ENCODE data around the gene CHRD.

The CHRD gene

DNA sequence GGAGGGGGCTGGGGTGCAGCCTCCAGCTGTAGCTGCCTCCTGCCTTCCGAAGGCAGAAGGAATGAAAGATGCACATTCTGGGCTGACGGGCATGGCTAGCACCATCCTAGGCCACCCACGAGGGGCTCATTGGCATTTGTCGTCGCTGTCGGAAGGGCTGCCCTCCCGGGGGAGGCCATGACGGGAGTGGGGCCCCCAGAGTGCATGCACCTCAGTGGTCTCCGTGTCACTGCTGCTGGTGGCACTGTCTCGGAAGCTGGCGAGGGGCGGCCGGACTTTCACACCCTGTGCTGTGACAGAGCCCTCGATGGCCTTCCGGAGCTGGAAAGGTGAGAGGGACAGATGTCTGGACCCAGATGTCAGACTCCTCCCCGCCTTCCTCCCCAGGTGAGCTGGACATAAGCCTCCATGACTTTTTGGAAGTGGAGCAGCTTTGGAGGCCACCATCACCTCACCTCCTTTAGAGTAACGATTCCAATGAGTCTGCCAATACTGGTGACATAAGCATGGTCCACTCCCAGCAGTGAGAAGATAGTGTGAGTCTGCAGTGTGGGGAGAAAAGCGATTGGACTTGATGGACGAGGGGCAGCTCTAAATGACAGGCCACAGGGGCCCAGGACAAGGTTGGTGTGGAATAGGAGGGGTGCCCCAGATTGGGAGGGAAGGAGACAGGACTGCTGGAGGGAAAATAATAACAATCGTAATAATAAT lies 33.2 kb upstream of the CHRD start:
- no peak for DNase-seq (ENCODE audit: low read depth)

GRCh38 chr3:184347321-184348056 lies 32.4 kb upstream of the CHRD start:
- DNase-seq (ENCODE audit: low read depth): peak; percentile 55

- DNase-seq (ENCODE audit: low read depth): peak; percentile 12
Observed at GRCh38 chr3:184348057-184348382, 31.8 kb upstream of the CHRD start.

DNA sequence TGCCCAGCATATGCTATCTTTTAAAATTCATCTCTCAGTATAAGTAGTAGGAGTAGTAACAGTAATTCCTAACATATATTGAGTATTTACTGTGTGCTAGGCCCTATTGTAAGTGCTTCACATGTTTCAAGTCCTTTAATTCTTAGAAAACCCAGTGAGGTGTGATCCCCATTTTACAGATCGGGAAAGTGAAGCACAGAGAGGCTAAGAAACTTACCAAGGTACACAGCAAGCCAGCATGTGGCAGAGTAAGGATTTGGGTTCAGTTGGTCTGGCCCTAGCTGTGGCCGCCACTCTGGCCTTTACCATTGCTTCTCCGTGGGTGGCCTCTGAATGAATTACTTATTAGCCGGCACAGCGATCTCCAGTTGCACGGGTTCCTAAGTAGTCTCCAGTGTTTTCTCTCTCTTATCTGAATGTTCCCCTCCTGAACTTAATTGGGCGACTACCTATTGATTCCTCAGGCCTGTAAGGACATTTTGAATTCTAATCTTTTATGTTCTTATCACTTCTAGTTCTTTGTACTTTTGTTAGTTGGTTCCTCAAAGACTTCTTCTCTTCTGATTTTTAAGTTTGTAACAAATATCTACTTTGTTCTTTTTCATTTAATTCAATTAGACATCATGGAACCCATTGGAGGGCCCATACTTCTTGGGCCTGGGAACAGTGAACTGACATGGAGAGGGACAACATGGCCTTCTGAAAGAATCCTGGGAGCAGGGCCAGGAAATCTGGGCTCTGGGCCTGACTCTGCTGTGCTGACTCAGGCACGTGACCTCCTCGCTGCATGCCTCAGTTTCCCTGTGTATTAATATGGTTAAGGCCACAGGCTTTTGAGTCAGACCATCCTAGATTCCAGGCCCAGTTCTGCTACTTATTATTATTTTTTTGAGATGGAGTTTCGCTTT lies 30.0 kb upstream of the CHRD start:
- no peak for DNase-seq (ENCODE audit: low read depth)

- peak; percentile 16 for DNase-seq (ENCODE audit: low read depth)
Observed at GRCh38 chr3:184350618-184351017, 29.2 kb upstream of the CHRD start.

DNA sequence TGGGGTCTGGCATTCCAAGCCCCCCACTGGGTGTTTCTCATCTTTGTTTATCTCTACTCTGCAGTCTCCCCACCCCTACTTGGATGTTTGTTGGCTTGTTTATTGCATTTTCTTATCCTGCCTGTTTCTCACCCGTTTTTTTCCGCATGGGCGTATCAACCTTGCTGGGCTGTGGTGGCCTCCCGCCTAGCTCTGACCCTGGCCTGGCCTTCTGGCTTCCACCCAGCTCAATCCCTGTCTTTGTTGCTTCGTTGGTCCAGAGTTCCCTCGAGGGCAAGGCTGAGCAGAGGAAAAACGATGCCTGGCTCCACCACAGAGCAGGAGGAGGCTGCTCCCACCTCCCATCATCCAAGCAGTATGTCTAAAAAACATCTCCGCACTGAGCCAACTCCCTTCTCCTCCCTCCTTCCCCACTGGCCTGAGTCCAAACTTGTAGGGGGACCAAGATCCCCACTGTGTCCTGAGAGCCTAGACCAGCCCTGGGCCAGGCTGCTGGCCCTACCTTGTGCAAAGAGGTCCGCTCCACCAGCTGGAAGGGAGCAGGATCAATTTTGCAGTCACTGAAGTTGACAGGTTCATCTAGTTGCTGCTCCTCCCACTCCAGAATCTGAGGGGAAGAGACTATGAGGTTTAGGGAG lies 28.2 kb upstream of the CHRD start:
- no peak for DNase-seq (ENCODE audit: low read depth)

- DNase-seq (ENCODE audit: low read depth): no peak
Observed at GRCh38 chr3:184352149-184352785, 27.6 kb upstream of the CHRD start.

- no peak for DNase-seq (ENCODE audit: low read depth)
Observed at GRCh38 chr3:184352897-184353545, 26.8 kb upstream of the CHRD start.

GRCh38 chr3:184353546-184353941 lies 26.3 kb upstream of the CHRD start:
- DNase-seq (ENCODE audit: low read depth): no peak

DNA sequence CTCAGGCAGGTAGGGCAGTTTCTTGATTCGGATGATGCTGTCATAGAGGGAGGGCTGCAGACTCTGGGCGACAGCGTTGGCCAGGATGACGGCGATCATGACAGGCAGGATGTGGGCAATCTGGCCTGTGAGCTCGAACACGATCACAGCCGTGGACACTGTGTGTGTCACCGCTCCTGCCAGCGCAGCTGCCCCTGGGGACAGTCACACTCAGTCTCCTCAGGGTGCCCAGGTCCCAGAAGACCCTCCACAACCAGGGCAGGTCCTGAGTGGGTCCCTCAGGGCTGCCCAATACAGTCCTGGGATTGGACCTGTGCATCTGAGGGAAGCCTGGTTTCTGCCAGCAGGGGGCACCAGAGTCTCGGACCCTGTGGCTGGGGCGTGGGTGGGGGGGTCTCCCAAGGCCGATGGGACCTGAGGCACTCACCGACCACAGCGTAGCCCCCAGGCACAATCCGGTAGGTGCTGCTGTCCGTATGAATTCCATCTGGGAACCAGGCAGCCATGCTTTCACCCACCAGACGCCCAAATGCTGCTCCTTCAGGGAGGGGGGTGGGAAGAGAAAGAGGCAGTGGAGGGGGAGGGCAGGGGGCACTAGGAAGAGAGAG lies 25.6 kb upstream of the CHRD start:
- DNase-seq (ENCODE audit: low read depth): peak; percentile 10

DNA sequence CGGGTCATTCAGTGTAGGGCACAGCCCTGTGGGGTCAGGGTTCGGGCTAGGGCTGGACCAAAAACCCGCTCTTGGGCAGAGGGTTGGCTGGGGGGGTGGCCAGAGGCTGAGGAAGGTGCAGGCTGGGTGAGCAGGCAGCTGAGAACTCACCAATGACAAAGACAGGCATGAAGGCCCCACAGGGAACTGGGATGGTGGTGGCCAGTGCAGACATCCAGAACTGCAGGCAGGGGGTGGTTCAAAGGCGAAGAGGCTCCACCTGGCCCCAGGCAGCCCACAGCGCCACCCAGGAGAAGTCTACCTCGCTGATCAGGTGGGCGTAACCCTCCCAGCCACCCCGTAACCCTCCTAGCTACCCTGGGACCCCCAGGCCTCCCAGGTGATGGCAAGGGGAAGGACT lies 25.1 kb upstream of the CHRD start:
- DNase-seq (ENCODE audit: low read depth): no peak

- DNase-seq (ENCODE audit: low read depth): peak; percentile 29
Observed at GRCh38 chr3:184355261-184356040, 24.4 kb upstream of the CHRD start.

DNA sequence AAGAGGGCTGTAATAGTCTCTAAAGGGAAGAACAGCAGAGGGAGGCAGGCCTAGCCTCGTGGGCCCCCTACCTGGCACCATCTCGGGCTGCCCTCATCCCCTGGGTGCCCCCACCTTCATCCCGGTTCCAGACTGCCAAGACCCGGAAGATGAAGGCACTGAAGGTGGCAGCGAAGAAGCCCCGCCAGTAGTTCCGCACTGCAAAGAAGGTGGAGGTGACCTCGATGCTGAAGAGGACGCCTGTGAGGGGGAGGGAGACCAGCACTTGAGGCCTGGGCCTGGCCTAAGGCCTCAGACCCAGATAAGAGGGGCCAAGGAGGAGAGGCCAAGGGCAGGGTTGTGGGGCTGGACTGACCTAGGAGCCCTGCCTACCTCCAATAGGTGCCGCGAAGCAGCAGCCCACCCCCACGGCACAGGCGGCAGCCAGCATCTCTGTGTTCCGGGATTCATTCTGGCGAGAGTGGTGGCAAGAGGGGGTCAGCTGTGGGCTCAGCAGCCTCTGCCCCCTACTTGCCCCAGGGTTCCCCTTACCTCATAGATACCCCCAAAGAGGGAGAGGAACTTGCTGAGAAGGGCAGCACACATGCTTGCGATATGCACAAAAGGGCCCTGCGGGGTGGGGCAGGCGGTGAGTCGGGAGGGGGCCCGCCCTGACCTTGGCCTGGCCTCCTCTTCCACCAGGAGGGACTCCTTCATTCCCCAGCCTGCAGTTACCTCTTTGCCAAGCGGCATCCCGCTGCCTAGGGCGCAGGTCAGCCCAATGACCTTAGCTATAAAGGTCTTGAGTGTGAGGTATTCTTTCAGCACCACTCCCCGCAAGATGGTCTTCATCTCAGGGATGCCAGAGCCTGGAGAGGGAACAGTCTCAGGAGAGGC lies 22.4 kb upstream of the CHRD start:
- no peak for DNase-seq (ENCODE audit: low read depth)

DNA sequence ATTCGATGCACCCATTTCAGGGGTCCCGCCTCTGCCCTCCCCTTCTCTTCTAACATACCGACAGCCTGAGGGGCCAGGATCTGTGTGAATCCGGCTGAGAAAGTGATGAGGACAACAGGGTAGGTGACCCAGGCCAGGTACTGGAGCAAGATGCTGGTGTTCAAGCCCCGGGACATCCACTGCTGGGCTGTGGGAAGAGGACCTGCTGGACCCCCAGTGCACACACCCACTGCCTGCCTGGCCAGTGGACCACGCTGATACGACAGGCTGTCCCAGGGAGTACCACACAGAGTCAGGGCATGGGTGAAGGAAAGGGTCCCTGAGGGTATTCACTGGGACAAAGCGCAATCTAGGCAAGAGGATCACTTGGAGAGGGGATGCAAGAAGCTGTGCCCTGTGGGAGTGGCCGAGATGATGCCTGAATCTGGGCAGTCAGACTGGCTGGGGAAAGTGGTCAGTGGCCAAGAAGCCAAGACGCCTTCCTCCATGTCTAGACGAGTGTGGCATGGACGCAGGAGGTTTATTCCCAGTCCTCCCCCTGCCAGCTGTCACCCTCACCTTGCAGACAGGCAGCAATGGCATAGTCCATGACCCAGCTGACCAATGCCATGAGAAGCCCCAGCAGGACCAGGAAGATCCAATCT lies 21.6 kb upstream of the CHRD start:
- no peak for DNase-seq (ENCODE audit: low read depth)

- no peak for DNase-seq (ENCODE audit: low read depth)
Observed at GRCh38 chr3:184358921-184359350, 20.9 kb upstream of the CHRD start.

- DNase-seq (ENCODE audit: low read depth): no peak
Observed at GRCh38 chr3:184359610-184360009, 20.2 kb upstream of the CHRD start.

- DNase-seq (ENCODE audit: low read depth): no peak
Observed at GRCh38 chr3:184360070-184360928, 19.6 kb upstream of the CHRD start.
